MG63 (cell line): Measurements from ENCODE around the gene ZNF346. TPM values are rescaled to one million over a fixed set of nuclear protein-coding genes. Genes with fewer than 3 reads are reported as not detected.

Experiments used
- DNase-seq: peaks from one replicate; pipeline ENCODE4 v3.0.0-alpha.2; 2020
- H3K27me3 ChIP-seq: fragments of 250-450 bp; sonication (Bioruptor Pico); 2 replicates; pipeline ENCODE4 v1.5.1; 2020; ENCODE audit warnings: mild to moderate bottlenecking, moderate library complexity
- H3K36me3 ChIP-seq: fragments of 250-450 bp; sonication (Bioruptor Pico); 2 replicates; pipeline ENCODE4 v1.5.1; 2020; ENCODE audit warnings: mild to moderate bottlenecking, moderate library complexity
- H3K4me3 ChIP-seq: fragments of 250-450 bp; sonication (Bioruptor Pico); 2 replicates; pipeline ENCODE4 v1.5.1; 2020; ENCODE audit warnings: mild to moderate bottlenecking, moderate library complexity
- H3K9me3 ChIP-seq: fragments of 250-450 bp; sonication (Bioruptor Pico); 2 replicates; pipeline ENCODE4 v1.5.1; 2020; ENCODE audit warnings: mild to moderate bottlenecking, moderate library complexity
- total RNA-seq: library from RNA; depleted of rRNA; stranded (reverse); fragments of >200 nt; shearing (Covaris generic); gene quantifications from 2 replicates; pipeline ENCODE4 v1.2.3, GENCODE V29; 2014; ENCODE audit warnings: low replicate concordance

ZNF346 gene
- total RNA-seq, 1 experiment from 2014 or later = 28.8 TPM

- Histone ChIP-seq H3K36me3 (peaks cover 2% of the 10 kb centered on the region; the same call in 1 of the 2 replicates), H3K9me3 (no peaks in the 10 kb centered on the region), H3K27me3 (no peaks in the 10 kb centered on the region), H3K4me3 (no peak overlapping the region)
- DNase-seq = no peak
Measured at GRCh38 chr5:177081859-177082258, 59.4 kb downstream of the ZNF346 start.

DNA sequence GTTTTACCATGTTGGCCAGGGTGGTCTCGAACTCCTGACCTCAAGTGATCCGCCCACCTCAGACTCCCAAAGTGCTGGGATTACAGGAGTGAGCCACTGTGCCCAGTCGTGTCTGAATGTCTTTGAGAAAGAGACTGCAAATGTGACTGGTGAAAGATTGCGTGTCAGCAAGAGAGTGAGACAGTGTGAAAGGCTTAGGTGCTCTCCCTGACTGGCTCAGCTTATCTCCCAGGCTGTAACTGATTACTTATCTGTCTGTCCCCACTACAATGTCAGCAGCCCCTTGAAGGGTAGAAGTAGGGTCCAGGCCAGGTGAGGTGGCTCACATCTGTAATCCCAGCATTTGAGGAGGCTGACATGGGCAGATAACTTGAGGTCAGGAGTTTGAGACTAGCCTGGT, 60.9 kb downstream of the ZNF346 start:
- Histone ChIP-seq H3K36me3 (peaks cover 5% of the 10 kb centered on the region), H3K27me3 (no peaks in the 10 kb centered on the region), H3K9me3 (no peaks in the 10 kb centered on the region), H3K4me3 (no peak overlapping the region)
- no peak for DNase-seq

DNA sequence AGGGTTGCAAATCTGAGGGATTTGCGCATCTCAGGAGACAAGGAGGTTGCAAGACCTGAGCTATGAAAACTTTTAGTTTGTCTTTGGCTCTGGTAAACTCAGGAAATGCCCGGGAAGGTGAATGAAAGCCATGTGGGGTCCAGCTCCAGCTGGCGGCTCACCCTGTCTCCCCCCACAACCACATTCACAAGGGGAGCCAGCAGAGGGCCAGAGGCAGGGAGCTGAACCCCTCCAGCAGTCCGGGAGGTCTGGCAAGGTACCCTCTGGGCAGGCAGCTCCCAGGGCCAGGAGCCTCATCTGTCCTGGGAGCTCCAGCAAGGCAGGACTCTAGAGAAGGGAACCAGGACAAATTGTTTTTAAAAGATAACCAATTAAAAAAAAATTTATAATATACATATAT, 61.7 kb downstream of the ZNF346 start:
- no peak overlapping the region for H3K4me3 ChIP-seq
- no peak for DNase-seq
- no peaks in the 10 kb centered on the region for H3K9me3 ChIP-seq
- peaks cover 12% of the 10 kb centered on the region for H3K36me3 ChIP-seq
- H3K27me3 ChIP-seq = no peaks in the 10 kb centered on the region

DNA sequence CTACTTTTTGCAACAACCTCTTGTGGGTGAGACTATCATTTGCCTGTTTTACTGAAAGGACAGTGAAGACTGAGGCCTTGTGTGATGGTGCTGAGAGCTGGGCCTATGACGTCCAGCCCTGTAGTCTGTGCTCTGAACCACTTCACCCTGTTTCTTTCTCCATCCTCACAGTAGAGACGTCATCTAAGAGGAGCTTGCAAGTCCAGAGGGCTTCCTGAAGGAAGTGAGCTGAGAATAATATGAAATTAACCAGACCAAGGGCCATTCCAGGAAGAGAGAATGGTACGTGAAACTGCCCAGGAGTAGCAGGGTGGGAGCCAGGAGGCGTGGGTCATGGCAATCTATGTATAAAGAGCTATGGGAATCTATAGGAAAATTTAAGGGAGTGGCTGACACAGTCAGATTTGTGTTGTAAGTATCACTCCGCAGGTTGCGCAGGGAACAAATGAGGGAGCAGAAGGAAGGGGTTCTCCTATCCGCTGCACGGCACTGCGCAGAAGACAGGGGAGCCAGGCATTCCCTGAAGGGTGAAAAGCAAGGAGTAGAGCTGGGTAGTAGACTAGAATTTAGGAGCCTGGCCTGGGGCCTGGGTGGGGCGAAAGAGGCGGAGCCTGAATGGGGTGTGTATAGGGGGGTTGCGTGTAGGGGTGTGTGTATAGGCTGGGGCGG, 63.6 kb downstream of the ZNF346 start:
- no peak for DNase-seq
- H3K36me3 ChIP-seq = peaks cover 29% of the 10 kb centered on the region
- no peaks in the 10 kb centered on the region for H3K27me3 ChIP-seq
- peak overlapping the region; percentile 24 for H3K4me3 ChIP-seq
- H3K9me3 ChIP-seq = no peaks in the 10 kb centered on the region

GRCh38 chr5:177086654-177087397, 64.3 kb downstream of the ZNF346 start, which contains the start of gene FGFR4:
TSS of gene FGFR4 (plus strand) at chr5:177086915. CDS start at chr5:177089603, 2,688 bp downstream.
- Histone ChIP-seq H3K9me3 (no peaks in the 10 kb centered on the region), H3K4me3 (peak within 1 kb of the TSS; percentile 73), H3K27me3 (no peaks in the 10 kb centered on the region), H3K36me3 (peaks cover 36% of the 10 kb centered on the region)
- peak; percentile 87 for DNase-seq

DNA sequence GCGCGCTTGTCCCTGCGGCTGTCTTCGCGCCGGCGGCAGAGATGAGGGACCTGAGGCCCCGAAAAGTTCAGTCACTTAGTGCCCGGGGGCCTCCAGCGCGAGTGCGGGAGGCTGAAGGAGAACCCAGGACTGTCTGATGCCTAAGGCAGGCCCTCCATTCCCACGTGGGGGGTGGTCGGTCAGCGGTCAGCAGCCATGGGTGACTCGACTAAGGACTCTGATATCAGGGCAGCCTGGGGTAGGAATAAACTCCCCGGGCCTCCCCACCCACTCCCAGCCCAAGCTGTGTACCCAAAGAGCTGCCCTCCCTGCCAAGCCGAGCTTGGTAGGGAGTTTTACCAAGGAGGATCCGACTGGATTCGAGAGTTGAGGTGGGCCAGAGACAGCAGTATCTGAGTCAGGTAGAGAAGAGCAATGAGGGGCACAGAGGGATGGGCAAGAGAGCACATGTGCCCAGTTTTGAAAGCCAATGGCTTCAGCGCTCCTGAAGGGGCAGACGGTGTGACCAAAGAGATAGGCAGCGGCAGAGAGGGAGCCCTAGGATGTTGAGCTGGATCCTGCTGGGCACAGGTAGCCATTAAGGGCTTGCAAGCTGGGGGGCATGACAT, 65.0 kb downstream of the ZNF346 start:
- Histone ChIP-seq H3K4me3 (peak overlapping the region; percentile 73), H3K36me3 (peaks cover 42% of the 10 kb centered on the region), H3K27me3 (no peaks in the 10 kb centered on the region), H3K9me3 (no peaks in the 10 kb centered on the region)
- no peak for DNase-seq

DNA sequence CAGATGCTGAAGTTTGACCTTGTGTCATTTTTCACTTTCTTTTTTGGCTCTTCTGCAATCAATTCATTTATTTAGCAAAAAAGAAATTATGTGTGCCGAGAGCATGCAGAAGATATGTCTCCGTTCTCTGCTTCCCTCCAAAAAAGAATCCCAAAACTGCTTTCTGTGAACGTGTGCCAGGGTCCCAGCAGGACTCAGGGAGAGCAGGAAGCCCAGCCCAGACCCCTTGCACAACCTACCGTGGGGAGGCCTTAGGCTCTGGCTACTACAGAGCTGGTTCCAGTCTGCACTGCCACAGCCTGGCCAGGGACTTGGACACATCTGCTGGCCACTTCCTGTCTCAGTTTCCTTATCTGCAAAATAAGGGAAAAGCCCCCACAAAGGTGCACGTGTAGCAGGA, 66.6 kb downstream of the ZNF346 start:
- Histone ChIP-seq H3K27me3 (no peaks in the 10 kb centered on the region), H3K36me3 (peaks cover 57% of the 10 kb centered on the region), H3K4me3 (no peak overlapping the region; the same call in 1 of the 2 replicates), H3K9me3 (no peaks in the 10 kb centered on the region)
- DNase-seq = peak; percentile 68

DNA sequence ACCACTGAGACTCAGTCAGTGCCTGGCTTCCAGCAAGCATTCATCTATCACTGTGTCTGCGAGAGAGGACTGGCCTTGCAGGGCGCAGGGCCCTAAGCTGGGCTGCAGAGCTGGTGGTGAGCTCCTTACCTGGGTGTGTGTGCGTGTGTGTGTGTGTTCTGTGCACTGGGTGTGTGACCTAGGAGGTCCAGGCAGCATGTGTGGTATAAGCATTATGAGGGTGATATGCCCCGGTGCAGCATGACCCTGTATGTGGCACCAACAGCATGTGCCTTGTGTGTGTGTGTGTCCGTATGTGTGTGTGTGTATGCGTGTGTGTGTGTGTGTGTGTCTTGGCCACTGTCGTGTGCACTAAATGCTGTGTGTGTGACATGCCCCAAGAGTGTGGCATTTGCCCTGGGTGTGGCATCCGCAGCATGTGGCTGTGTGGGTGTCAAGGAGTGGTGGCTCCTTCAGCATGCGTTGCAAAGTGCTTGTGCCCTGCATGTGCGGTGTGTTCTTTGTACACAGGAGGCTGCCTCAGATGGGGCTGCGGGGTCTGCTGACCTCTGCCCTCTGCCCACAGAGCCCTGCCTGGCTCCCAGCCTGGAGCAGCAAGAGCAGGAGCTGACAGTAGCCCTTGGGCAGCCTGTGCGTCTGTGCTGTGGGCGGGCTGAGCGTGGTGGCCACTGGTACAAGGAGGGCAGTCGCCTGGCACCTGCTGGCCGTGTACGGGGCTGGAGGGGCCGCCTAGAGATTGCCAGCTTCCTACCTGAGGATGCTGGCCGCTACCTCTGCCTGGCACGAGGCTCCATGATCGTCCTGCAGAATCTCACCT, 67.5 kb downstream of the ZNF346 start:
- Histone ChIP-seq H3K27me3 (no peaks in the 10 kb centered on the region), H3K4me3 (no peak overlapping the region), H3K9me3 (no peaks in the 10 kb centered on the region), H3K36me3 (peaks cover 61% of the 10 kb centered on the region)
- DNase-seq = no peak

- Histone ChIP-seq H3K4me3 (no peak overlapping the region), H3K36me3 (peaks cover 69% of the 10 kb centered on the region), H3K27me3 (no peaks in the 10 kb centered on the region), H3K9me3 (no peaks in the 10 kb centered on the region)
- DNase-seq = no peak
Measured at GRCh38 chr5:177090813-177091212, 68.3 kb downstream of the ZNF346 start.

- DNase-seq = no peak
- Histone ChIP-seq H3K9me3 (no peaks in the 10 kb centered on the region), H3K4me3 (no peak overlapping the region), H3K27me3 (no peaks in the 10 kb centered on the region), H3K36me3 (peaks cover 73% of the 10 kb centered on the region)
Measured at GRCh38 chr5:177091232-177091631, 68.7 kb downstream of the ZNF346 start.

DNA sequence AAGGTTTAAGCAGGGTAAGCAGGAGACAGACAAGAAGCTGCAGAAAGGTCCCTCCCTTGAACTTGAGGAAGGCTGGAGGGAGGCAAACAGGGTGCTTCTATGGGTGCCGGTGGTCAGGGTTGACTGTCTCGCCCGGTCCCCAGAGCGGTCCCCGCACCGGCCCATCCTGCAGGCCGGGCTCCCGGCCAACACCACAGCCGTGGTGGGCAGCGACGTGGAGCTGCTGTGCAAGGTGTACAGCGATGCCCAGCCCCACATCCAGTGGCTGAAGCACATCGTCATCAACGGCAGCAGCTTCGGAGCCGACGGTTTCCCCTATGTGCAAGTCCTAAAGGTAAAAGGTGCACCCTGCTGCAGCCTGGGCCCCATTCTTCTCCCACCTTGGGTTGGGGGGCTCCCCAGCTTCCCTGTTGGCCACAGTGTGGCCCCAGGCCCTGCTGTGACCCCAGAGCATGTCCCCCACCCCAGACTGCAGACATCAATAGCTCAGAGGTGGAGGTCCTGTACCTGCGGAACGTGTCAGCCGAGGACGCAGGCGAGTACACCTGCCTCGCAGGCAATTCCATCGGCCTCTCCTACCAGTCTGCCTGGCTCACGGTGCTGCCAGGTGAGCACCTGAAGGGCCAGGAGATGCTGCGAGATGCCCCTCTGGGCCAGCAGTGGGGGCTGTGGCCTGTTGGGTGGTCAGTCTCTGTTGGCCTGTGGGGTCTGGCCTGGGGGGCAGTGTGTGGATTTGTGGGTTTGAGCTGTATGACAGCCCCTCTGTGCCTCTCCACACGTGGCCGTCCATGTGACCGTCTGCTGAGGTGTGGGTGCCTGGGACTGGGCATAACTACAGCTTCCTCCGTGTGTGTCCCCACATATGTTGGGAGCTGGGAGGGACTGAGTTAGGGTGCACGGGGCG, 69.9 kb downstream of the ZNF346 start:
- no peaks in the 10 kb centered on the region for H3K9me3 ChIP-seq
- no peak overlapping the region for H3K4me3 ChIP-seq
- no peak for DNase-seq
- H3K36me3 ChIP-seq = peaks cover 81% of the 10 kb centered on the region
- H3K27me3 ChIP-seq = no peaks in the 10 kb centered on the region

DNA sequence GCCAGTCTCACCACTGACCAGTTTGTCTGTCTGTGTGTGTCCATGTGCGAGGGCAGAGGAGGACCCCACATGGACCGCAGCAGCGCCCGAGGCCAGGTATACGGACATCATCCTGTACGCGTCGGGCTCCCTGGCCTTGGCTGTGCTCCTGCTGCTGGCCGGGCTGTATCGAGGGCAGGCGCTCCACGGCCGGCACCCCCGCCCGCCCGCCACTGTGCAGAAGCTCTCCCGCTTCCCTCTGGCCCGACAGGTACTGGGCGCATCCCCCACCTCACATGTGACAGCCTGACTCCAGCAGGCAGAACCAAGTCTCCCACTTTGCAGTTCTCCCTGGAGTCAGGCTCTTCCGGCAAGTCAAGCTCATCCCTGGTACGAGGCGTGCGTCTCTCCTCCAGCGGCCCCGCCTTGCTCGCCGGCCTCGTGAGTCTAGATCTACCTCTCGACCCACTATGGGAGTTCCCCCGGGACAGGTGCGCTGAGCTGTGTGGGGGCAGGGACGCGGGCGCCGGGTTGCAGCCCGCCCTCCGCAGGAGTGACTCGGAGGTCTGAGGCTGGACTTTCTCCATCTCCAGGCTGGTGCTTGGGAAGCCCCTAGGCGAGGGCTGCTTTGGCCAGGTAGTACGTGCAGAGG, 70.7 kb downstream of the ZNF346 start:
- no peak for DNase-seq
- H3K9me3 ChIP-seq = no peaks in the 10 kb centered on the region

GRCh38 chr5:177093803-177094202, 71.3 kb downstream of the ZNF346 start:
- H3K4me3 ChIP-seq = no peak overlapping the region
- no peaks in the 10 kb centered on the region for H3K27me3 ChIP-seq
- no peaks in the 10 kb centered on the region for H3K9me3 ChIP-seq

More for the DNA sequence above, 70.7 kb downstream of the ZNF346 start:
- Histone ChIP-seq H3K4me3 (no peak overlapping the region), H3K36me3 (peaks cover 88% of the 10 kb centered on the region), H3K27me3 (no peaks in the 10 kb centered on the region)

DNA sequence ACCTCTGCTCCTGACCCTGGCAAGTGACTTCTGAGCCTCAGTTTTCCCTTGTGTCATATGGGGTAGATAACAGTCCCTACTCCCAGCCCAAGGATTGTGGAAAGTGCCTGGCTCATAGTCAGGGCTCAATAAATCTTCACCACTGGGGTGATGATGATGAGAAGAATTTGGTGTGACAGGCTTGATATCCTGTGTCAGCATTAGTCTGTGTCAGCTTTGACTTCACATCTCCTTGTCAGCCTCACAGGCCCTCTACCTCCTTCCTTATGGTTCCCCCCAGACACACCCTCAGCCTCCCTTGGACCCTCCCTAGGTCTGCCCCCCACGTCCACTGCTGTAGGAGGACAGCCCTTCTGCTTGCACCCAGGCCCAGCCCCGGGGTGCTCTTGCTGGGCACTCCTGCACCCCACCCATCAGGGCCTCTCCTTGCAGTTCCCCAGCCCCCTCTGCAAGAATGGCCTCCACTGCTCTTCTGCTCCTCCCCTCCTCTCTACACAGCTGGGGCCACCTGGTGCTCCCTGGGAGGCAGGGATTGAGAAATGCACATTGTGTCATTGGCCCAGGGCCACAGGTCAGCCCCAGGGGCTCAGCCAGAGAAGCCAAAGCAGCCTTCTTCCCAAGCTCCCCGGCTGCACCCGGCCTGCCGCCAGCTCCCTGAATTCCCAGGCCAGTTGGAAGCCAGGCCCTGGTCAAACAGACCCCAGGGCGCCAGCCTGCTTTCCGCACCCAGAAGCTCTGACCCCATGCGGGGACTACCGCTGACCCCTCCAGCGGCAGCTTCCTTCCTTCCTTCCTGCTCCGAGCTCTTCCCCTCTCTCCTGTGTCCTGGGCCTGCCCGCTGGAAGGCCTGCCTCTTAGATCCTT, 72.0 kb downstream of the ZNF346 start:
- peak; percentile 99 for DNase-seq
- no peaks in the 10 kb centered on the region for H3K27me3 ChIP-seq
- no peaks in the 10 kb centered on the region for H3K9me3 ChIP-seq
- peaks cover 80% of the 10 kb centered on the region for H3K36me3 ChIP-seq
- H3K4me3 ChIP-seq = no peak overlapping the region

More at GRCh38 chr5:177093803-177094202, 71.3 kb downstream of the ZNF346 start:
- no peak for DNase-seq
- H3K36me3 ChIP-seq = peaks cover 82% of the 10 kb centered on the region
